ENCODE measurements around the gene ABTB2. TPM values are rescaled to one million over a fixed set of nuclear protein-coding genes. Genes with fewer than 3 reads are reported as not detected.

ABTB2 gene
- total RNA-seq, 1 experiment from 2014 or later: 5.5 TPM

DNA sequence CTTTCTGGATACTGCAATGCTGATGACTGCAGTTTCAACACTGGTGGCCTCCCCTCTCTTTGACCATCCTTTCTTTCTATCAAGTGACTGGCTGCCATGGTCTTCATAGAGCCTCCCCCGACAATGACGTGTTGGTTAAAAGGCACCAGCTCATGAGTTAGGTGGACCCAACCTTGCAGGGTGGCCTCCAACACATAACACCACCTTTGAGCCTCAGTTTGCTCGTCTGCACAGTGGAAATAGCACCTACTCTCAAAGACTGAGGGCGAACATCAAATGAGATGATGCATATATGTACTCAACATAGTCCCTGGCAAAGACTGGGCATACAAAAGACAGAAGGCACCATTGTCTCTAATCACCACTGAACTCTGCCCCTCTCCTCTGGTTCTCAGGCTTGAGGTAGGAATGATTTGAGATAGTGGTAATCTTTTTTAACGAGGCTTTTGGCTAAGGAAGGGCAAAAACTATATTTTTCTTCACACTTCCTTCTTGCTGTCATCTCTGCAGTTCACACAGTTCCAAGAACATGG, 133.3 kb downstream of the ABTB2 start:
- Mint-ChIP-seq H3K27me3 (ENCODE audit: low read depth) (no peaks in the 10 kb centered on the region), H3K27ac (no peak overlapping the region), H3K4me3 (no peak overlapping the region), H3K4me1 (peaks cover 16 to 17% of the 10 kb centered on the region in 2 experiments), H3K9me3 (no peaks in the 10 kb centered on the region), H3K36me3 (ENCODE audit: insufficient read depth in 1 of 3, low read depth in 3 of 3) (no peaks in the 10 kb centered on the region)
- Histone ChIP-seq H3K56ac (ENCODE audit: insufficient read length, low read depth, low read length) (no peak overlapping the region), H4K5ac (ENCODE audit: insufficient read length, low read depth, low read length) (no peak overlapping the region), H3K4me2 (ENCODE audit: insufficient read depth, insufficient read length, low read length) (no peak overlapping the region), H3K23me2 (ENCODE audit: insufficient read length, low read depth, low read length, poor library complexity, severe bottlenecking) (no peaks in the 10 kb centered on the region), H2AFZ (ENCODE audit: low read length) (no peak overlapping the region), H3K27me3 (ENCODE audit: insufficient read depth, low read length) (no peaks in the 10 kb centered on the region), H4K91ac (ENCODE audit: insufficient read length, low read depth, low read length) (no peak overlapping the region), H3K18ac (ENCODE audit: insufficient read length, low read depth, low read length) (no peak overlapping the region), H3K4me1 (ENCODE audit: insufficient read depth, low read length) (no peaks in the 10 kb centered on the region; the same call in 1 of the 2 replicates), H3K79me1 (ENCODE audit: insufficient read depth, low read depth, low read length, poor library complexity, severe bottlenecking) (no peaks in the 10 kb centered on the region), H2BK120ac (ENCODE audit: low read depth, low read length, poor library complexity, severe bottlenecking) (no peak overlapping the region), H2BK20ac (ENCODE audit: low read depth, low read length, poor library complexity, severe bottlenecking) (no peak overlapping the region), H3T11ph (ENCODE audit: low read length) (no peak overlapping the region), H2BK12ac (ENCODE audit: insufficient read length, low read depth, low read length) (no peak overlapping the region), H4K20me1 (ENCODE audit: control insufficient read depth, insufficient read depth, insufficient read length) (no peaks in the 10 kb centered on the region), H3K79me2 (ENCODE audit: insufficient read depth, low read length) (no peaks in the 10 kb centered on the region), H2BK5ac (ENCODE audit: insufficient read length, low read length) (no peak overlapping the region), H2AK5ac (ENCODE audit: insufficient read length, low read length) (no peak overlapping the region), H3K4ac (ENCODE audit: low read depth, low read length) (no peak overlapping the region), H3K9ac (ENCODE audit: extremely low read depth, insufficient read length, low read length) (no peak overlapping the region), H2BK15ac (ENCODE audit: low read depth, low read length) (no peak overlapping the region), H3K14ac (ENCODE audit: insufficient read depth, low read length) (no peak overlapping the region), H3K23ac (ENCODE audit: insufficient read length, low read depth, low read length) (no peak overlapping the region), H3K27ac (ENCODE audit: insufficient read length, low read depth, low read length) (no peak overlapping the region), H4K8ac (replicated peaks; ENCODE audit: insufficient read length, low read depth, low read length) (no peak overlapping the region), H3K9me3 (ENCODE audit: control insufficient read depth, low read depth, low read length) (no peaks in the 10 kb centered on the region)
- no peak for DNase-seq
- no CpG with 5 or more reads among the region's 5 CpGs for WGBS (ENCODE audit: extremely low coverage, insufficient read length, low lambda C conversion rate)
- no peak for TF ChIP-seq CTCF (conservative IDR thresholded peaks at IDR 0.05)
